GM20431 (cell line): Measurements from ENCODE around the gene MYO16.
"Not testable (repeated sequence)": the region's sequence is repeated elsewhere in the genome, so short reads cannot be mapped to it uniquely, and the experiment has no call there.

ENCODE experiments used
- in situ Hi-C: fragments of 300-500 bp; cut with MseI, MboI; formaldehyde crosslinking; loops from one replicate; pipeline ENCODE4 v1.15.0; 2020; ENCODE audit warnings: low sequenced_read_pairs; ENCODE audit not compliant: unreplicated experiment

Gene MYO16

DNA sequence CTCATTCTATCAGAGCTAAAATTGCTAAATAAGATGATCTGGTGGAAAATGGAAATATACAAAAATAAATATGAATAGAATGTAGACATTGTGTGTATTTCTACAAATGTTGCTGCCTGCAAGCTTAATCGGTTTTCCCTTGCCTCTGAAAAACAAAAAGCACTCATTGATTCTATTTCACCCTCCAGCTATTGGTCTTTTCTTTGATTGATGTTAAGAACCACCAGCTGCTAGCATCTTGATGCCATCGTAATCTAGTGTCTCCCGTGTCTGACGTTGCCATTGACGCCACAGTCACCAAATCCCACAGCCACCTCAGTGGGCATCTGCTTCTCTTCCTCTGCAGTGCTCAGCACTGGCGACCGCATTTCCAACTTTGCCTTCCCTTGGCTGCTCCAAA lies 461.8 kb downstream of the MYO16 start:
- in situ Hi-C loops = no loop called here

DNA sequence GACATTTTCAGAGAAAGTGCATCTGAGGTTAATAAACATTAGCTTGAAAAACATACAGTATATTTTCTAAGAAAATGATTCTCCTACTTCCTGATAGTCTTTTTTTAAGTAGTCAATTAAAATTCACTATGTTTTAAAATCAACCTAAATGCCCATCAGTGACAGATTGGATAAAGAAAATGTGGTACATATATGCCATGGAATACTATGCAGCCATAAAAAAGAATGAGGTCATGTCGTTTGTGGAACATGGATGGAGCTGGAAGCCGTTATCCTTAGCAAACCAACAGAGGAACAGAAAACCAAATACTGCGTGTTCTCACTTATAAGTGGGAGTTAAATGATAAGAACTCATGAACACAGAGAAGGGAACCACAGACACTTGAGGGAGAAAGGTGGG lies 462.8 kb downstream of the MYO16 start:
- in situ Hi-C loops = not testable (repeated sequence)

DNA sequence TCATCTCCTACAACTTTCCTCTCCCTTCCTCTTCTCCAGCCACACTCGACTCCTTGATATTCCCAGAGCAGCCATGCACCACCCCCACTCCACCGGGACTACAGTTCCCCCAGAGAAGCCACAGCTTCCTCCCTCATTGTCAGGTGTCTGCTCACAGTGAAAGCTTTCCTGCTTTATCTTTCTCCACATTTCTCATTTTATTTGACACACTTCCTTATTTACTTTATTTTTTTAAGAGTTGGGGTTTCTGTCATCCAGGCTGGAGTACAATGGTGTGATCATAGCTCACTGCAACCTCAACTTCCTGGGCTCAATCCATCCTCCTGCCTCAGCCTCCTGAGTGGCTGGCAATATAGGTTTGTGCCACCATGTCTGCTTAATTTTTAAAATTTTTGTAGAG lies 464.6 kb downstream of the MYO16 start:
- in situ Hi-C loops = no loop called here

DNA sequence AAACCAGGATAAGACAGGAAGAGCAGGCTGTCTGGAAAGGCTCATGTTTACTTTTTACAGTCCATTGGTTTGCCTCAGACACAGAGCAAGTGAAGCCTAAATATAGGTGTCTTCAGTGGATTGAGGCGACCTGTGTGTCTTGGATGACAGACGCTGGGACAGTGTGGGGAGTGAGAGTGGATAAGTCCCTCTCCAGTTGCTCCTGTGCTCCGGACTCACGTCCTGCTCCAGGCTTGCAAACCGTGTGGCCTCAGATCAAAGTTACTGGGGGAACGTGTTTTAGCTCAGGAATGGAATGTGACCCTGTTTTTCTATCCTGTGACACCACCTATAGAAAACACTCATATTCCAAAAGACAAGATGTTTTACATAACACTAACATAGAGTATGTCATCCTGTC lies 465.7 kb downstream of the MYO16 start:
- in situ Hi-C loops = no loop called here

DNA sequence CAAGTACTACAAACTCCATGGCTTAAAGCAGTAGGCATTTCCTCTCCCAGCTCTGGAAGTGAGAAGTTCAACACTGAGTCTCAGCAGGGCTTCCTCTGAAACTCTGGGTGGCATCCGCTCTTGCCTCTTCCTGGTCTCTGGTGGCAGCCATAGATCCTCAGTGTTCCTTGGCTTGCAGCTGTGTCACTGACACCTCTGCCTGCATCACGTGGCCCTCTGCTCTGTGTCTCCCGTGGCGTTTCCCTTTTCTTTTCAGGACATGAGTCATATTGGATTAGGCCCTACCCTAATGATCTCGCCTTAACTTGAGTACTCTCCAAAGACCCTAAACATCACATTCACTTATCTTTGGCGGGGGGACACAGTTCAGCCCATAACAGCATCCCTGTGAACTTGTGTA lies 466.7 kb downstream of the MYO16 start:
- in situ Hi-C loops = no loop called here

DNA sequence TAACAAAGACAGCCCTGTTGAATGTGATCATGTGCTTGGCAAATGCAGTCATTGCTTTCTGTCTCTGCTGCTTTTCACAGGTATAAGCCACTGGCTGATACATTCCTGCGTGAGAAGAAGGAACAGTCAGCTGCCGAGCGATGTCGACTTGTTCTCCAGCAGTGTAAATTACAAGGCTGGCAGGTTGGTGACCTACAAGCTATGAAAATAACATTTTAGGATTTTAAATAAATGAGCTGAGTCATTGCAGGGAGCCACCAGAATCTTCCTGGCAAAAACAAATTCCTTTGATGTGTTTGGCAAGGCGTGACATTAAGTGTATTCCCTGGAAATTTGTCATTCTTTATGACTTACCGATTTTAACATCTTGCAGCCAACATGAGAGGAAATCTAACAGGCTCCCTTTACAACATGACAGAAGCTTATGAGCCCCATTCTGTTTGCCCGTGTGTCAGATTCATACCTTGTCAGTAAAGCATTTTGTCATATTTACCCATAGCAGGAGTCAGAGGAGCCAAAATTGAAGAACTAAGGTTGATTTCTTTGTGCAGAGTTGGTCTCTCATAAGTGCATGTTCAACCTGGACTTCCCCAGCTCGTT lies 471.4 kb downstream of the MYO16 start:
- in situ Hi-C loops = no loop called here

DNA sequence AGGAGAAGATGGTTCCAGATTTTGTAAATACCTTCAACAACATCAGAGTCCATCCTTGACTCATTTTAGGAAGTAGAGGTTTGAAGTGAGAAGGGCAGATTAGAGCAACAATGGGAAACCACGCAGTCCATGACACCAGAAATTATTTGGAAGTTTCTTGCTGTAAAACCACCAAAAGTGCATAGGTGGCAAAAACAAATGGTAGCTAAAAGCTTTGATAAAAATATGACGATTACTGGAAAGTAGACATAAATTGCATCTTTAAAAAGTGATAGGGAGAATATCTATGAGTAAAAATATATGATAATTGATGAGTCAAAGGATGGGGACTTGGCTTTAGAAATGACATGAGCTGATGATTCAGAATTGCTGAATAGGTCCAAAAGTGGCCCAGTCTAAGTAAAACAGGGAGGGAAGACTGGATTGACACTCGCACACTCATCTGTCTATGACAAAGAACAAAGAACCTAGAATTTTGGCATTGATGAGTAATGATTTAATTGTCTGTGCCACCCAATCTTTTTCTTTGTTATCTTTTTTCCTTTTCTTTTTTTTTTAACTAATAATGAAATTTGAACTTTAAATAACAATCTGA lies 472.2 kb downstream of the MYO16 start:
- in situ Hi-C loops = no loop called here

DNA sequence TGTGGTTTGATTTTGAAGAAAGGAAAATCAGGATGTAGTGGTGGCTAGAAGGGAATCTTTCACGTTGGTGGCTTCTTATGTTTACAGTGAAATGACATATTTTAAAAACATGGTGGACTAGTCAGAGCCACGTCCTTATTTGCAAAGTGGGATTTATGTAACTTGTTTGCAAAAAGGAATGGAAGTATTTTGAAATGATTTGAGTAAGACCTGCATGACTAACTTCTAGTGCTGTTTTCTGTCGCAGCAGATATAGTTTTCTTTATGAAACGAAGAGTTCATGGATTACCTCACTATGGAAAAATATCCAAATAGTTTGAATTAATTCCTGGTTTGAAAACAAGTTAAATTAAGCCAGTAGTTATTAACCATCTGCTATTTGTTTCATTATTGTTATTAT lies 476.5 kb downstream of the MYO16 start:
- in situ Hi-C loops = no loop called here

DNA sequence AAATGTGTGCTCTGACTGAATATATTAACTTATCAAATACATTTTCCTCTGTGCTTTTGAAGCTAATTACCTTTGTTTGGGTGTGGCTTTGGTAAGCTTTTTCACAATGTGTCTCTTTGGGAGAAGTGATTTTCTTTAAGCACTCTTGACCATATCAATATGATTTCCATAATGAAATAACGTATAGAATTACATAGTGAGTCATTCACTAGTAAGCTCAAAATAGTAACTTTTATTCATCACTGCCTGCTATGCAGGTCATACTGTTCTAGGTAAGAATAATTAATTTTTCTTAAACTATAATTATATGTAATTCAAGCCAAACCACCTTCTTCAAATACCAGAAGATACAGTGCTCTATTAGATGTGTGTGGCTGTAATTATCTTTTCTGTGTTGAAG lies 480.7 kb downstream of the MYO16 start:
- in situ Hi-C loops = no loop called here

DNA sequence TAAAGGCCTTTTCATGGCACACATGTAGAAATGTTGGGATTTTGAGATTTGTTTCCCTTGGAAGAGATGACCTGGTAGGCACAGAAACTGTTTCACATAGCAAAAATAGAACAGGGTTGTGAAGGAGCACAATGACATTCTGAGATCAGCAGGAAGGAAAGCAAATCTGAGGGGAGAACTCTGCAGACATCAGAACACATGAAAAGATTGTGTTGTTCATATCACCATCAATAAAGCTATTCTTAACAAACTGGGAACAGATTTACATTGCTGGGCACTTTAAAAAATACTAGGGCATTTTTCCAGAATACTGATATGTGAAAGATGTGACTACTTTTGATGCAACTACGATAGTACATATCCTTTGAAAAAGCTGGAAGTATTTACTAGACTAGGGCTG lies 481.7 kb downstream of the MYO16 start:
- in situ Hi-C loops = no loop called here

DNA sequence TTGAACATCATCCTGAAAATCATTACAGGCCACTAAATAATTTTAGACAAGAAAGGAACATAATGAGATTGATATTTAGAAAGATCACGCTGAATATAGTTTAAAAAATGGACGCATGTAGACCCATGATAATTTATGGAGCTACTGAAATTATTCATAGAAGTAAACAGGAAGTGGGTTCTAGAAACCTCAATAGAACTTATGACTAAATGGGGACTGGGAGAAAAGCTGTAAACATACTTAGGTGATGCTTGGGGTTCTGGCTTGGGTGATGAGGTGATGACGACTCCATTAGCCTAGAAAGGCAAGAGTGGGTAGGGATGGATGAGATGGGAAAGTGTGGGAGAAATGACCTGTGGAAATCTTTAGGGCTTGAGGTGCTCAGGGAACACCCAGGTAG lies 484.0 kb downstream of the MYO16 start:
- in situ Hi-C loops = no loop called here

DNA sequence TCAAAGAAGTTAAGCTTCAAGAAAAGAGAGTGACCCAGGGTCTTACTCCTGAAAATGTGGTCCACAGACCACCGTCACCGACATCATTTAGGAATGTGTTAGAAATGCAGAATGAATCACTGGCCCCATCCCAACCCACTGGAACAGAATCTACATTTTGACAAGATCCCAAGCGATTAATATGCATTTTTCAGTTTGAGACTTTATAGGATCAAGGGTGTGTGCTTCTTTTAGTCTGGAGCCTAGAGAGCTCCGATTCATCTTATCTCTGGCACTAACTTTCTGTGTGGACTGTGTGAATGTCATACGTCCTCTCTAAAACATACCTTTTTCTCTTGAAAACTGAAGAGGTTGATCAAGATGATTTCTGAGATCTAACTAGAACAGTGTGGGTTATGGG lies 484.8 kb downstream of the MYO16 start:
- in situ Hi-C loops = no loop called here

DNA sequence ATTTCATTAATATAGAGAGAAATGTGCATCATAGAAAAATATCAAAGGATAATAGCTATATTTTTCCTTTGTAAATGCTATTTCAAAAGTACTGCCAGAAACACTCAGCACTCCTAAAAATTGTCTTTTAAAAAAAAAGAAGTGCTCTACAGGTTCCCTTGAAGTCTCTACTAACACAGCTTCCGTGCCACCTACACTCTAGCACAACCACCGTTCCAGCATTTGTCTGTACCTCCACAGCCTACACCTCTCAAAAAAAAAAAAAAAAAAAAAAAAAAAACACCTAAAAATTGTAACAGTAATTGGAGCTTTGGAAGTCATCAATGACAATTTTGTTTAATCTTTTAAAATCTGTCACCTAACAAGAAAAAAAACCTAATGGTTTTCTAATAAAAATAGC lies 485.6 kb downstream of the MYO16 start:
- in situ Hi-C loops = no loop called here

DNA sequence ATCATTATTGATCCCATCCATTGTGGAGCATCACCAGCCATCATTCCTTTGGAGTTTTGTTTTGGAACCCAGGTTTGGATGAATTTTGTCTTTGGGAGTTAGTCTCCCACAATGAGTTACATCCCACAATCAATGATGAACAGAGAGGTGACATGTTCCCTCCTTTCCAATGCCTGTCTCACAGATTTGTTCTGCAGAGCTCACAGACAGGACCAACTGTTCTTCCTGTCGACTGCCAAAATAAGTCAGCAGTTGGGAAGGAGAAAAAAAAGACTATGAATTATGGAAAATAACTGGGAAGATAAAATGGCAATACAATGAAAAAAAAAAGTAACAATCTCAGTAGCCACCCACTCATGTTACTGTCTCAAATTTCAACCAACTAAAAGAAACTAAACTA lies 489.1 kb downstream of the MYO16 start:
- in situ Hi-C loops = no loop called here

DNA sequence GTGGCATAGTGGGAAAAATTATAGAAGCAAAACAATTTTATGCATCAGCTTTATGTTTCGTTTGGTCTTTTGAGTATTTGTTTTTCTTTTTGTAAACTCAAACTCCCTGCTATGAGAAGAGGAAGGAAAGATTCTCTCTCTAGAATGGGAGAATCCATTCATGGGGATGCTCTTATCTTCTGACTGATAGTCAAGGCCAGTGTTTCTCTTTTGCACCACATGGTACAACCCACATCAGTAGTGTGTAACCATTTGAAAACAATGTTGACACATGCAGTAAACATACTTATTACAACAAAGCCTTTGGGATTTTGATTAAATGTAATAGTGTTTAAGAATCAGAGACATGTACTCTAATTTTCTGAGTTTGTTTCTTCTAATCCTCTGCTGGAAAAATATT lies 490.5 kb downstream of the MYO16 start:
- in situ Hi-C loops = no loop called here

DNA sequence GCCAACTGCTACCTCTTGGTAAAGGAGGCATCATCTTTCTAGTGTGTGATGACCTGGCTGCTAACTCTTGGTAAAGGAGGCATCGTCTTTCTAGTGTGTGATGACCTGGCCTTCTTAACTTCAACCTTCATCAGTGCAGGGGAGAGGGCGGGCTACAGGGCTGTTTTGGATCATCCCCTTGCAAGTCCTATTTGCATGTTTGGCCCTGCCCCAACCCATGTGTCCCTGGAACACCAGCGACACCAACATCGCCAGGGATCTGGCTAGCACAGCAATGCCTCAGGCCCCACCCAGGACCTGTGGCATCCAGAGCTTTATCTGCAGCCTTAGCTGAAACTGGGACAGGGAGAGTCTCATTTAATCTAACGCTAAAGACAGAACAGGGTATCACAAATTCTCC lies 492.4 kb downstream of the MYO16 start:
- in situ Hi-C loops = no loop called here

DNA sequence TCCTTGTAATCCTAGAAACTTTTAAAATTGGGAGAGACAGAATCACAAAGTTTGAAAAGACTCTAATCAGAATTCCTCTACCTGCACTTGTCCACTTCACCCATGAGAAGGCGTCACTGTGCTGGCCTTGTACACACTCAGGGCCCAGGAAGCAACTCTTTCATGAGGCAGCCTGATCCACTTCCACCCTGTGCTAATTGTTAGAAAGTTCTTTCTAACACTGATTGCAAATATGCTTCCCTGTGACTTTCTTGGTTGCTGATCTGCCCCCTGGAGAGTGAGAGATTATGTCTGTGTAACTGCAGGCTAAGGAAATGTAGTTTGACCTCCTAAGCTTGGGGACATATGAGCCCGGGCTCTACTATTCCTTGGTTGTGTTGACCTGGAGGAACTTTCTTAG lies 494.6 kb downstream of the MYO16 start:
- in situ Hi-C loops = no loop called here

DNA sequence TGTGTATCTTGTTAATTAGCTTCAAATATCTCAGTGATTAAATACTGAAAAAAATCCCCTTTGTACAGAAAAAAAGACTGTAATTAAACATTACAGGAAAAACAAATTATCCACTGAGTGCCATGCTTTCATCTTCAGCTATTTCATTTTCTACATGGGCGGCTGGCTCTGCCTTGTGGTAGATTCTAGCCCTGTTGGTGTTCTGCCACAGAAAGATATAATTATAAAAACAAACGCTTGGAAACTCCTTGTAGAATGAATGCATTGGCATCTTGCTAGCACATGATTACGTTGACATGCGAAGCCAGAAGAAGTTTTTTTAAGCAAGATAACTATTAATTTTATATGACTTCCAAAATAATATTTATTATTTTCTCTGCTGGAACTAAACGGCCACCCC lies 496.8 kb downstream of the MYO16 start:
- in situ Hi-C loops = loop anchor here (25.0 kb wide), 1 partner anchor 661 kb away; the partner anchor contains the start of gene IRS2

DNA sequence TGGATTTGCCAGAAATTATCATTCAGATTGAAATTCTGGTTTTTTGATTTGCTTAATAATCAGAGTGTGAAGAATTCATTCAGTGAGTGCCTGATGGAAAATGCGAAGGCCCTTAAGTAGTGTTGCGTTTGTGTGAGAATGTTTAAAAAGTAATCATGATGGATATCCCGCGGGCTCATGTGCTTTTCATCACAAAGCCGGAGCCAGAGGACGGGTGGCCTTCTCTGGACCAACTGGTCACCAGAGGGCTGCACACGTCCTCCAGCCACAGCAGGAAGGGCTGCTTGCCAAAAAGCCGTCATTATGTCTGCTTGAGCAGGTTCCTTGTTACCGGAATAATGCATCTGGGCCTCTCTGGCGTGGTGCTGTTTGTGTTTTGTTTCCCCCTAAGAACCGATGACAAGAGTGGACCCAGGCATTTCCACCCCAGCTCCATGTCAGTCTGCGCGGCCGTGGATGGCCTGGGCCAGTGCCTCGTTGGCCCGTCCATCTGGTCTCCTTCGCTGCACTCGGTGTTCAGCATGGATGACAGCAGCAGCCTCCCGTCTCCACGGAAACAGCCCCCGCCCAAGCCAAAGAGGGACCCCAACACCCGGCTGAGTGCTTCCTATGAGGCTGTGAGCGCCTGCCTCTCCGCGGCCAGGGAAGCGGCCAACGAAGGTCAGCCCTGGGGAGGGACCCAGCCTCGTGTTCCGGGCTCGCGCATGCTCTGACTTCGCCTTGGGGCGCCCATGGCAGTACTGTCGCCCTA lies 497.7 kb downstream of the MYO16 start:
- in situ Hi-C loops = loop anchor here (25.0 kb wide), 1 partner anchor 660 kb away; the partner anchor contains the start of gene IRS2

DNA sequence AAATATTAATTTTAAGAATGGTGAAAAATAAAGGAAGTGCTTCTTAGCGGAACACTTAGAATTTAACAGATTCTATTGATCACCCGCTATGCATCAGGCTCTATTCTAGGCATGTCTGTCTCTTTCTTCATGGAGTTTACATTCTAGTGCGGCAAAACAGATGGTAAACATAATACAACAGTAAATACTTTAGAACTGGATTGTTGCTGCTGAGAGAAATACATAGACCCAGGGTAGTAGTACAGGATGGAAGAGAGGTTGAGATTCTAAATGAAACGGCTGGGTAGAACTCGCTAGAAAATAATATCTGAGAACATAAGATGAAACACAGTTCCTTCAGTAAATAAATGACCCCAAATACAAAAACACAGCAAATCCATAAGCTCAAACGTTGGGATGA lies 498.7 kb downstream of the MYO16 start:
- in situ Hi-C loops = loop anchor here (25.0 kb wide), 1 partner anchor 659 kb away; the partner anchor contains the start of gene IRS2

DNA sequence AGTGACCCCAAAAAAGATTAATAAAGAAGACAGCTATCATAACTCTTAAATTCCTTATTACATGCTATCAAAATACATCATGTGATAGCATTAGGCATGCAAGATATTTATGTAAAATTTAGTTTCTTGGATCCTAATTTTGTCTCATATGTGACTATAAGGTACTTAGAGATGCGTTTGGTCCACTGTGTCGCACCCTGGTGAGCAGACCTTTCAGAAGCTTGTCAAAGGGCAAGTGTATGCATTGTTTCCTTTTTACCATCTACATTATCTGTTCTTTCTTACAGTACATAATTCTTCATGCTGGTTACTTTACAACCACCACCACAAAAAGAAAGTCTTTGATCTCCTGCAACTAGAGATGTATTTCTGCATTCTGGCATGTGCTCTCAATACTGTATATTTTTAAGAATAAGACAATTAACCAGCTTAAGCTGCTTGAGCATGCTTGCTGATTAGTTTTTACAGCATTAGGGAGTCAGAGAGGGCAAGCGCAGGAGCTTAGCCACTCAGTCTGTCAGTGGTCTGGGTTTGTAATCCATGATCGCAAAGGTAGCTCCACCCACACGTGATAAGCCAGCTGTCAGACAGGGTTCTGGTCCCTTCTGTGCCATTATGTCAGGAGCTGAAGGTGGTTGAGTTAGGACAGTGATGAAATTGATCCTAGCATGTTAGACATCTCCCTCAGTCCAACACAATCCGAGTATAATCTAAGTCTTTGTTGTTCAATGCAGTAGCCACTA lies 500.9 kb downstream of the MYO16 start:
- in situ Hi-C loops = loop anchor here (25.0 kb wide), 1 partner anchor 657 kb away; the partner anchor contains the start of gene IRS2
